Mesendoderm (in vitro differentiated cells): ENCODE measurements around the gene SYTL3.

Experiments used
- DNase-seq: peaks from one replicate; pipeline ENCODE4 v3.0.0; 2013
- H2AK5ac ChIP-seq: 2 replicates; pipeline ENCODE4 v1.6.1; 2013; ENCODE audit warnings: low read length, inconsistent platforms
- H2BK120ac ChIP-seq: 2 replicates; pipeline ENCODE4 v1.6.1; 2013; ENCODE audit warnings: low read depth, mild to moderate bottlenecking, low read length, moderate library complexity, mixed read lengths
- H2BK15ac ChIP-seq: replicated peaks from 2 replicates; pipeline ENCODE4 v1.6.1; 2013; ENCODE audit warnings: low read depth, mild to moderate bottlenecking, moderate library complexity
- H2BK5ac ChIP-seq: 2 replicates; pipeline ENCODE4 v1.6.1; 2013; ENCODE audit warnings: low read length, inconsistent platforms
- H3K18ac ChIP-seq: 2 replicates; pipeline ENCODE4 v1.6.1; 2013; ENCODE audit warnings: mild to moderate bottlenecking, low read length, mixed read lengths
- H3K23ac ChIP-seq: one replicate; pipeline ENCODE4 v1.6.1; 2013; ENCODE audit warnings: low read length
- H3K27ac ChIP-seq: 2 replicates; pipeline ENCODE4 v1.5.1; 2013; ENCODE audit warnings: low read depth, mild to moderate bottlenecking, inconsistent platforms, low read length, moderate library complexity
- H3K27me3 ChIP-seq: 2 replicates; pipeline ENCODE4 v1.6.1; 2013; ENCODE audit warnings: low read length, control low read depth, mild to moderate bottlenecking, inconsistent platforms; ENCODE audit not compliant: insufficient read depth, poor library complexity
- H3K36me3 ChIP-seq: 2 replicates; pipeline ENCODE4 v1.6.1; 2013; ENCODE audit warnings: low read length, inconsistent platforms; ENCODE audit not compliant: control insufficient read depth, insufficient read depth
- H3K4ac ChIP-seq: one replicate; pipeline ENCODE4 v1.6.1; 2013; ENCODE audit warnings: low read depth, mild to moderate bottlenecking, low read length, moderate library complexity
- H3K4me1 ChIP-seq: 2 replicates; pipeline ENCODE4 v1.6.1; 2013; ENCODE audit warnings: low read depth, low read length, inconsistent platforms; ENCODE audit not compliant: control insufficient read depth
- H3K4me2 ChIP-seq: 2 replicates; pipeline ENCODE4 v1.6.1; 2013; ENCODE audit warnings: low read length
- H3K4me3 ChIP-seq: 2 replicates; pipeline ENCODE4 v1.5.1; 2013; ENCODE audit warnings: mild to moderate bottlenecking, low read length
- H3K56ac ChIP-seq: one replicate; pipeline ENCODE4 v1.6.1; 2013; ENCODE audit warnings: low read length
- H3K79me1 ChIP-seq: 2 replicates; pipeline ENCODE4 v1.6.1; 2013; ENCODE audit warnings: low read length, inconsistent platforms
- H3K79me2 ChIP-seq: 2 replicates; pipeline ENCODE4 v1.6.1; 2013; ENCODE audit warnings: mild to moderate bottlenecking, low read length; ENCODE audit not compliant: control insufficient read depth, insufficient read depth
- H3K9ac ChIP-seq: 2 replicates; pipeline ENCODE4 v1.6.1; 2013; ENCODE audit warnings: low read length, inconsistent platforms
- H4K5ac ChIP-seq: one replicate; pipeline ENCODE4 v1.6.1; 2013; ENCODE audit warnings: low read length
- H4K8ac ChIP-seq: one replicate; pipeline ENCODE4 v1.6.1; 2013; ENCODE audit warnings: low read depth, mild to moderate bottlenecking, control low read depth, low read length, moderate library complexity
- WGBS: extraction: QIAGEN DNeasy Blood & Tissue Kit; methylation state at CpG from one replicate; pipeline ENCODE4 v1.1.7; 2013; ENCODE audit warnings: low lambda C conversion rate, missing lambda C conversion rate; ENCODE audit not compliant: insufficient coverage; ENCODE audit errors: extremely low coverage; 5-methylcytosine and 5-hydroxymethylcytosine counted together

The SYTL3 gene

DNA sequence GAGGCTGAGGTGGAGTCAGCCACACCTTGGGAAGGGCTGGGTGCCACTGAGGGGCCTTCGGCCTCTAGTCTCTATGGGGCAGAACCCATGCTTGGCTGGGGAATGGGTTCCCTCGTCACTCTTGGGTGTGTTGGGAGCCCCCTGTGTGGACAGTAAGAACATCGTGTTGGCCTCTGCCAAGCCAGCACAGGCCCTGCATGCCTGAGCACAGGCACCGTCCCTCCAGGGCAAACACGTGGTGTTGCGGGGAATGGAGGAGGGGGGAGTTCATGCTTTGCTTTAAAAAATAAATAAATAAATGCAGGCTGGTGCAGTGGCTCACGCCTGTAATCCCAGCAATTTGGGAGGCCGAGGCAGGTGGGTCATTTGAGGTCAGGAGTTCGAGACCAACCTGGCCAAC is 106.3 kb downstream of the SYTL3 start:
- no peak overlapping the region for H3K27ac ChIP-seq
- H3K4ac ChIP-seq: no peak overlapping the region
- peaks cover 4% of the 10 kb centered on the region for H3K4me1 ChIP-seq
- H3K4me2 ChIP-seq: no peak overlapping the region
- no peak overlapping the region for H2BK120ac ChIP-seq
- H2AK5ac ChIP-seq: no peak overlapping the region
- H2BK15ac ChIP-seq: no peak overlapping the region
- no peak overlapping the region for H4K5ac ChIP-seq
- H2BK5ac ChIP-seq: no peak overlapping the region
- H3K9ac ChIP-seq: no peak overlapping the region
- H3K18ac ChIP-seq: no peak overlapping the region
- no peaks in the 10 kb centered on the region for H3K36me3 ChIP-seq
- H3K56ac ChIP-seq: no peak overlapping the region
- WGBS: no CpG with 5 or more reads among the region's 9 CpGs
- H4K8ac ChIP-seq: no peak overlapping the region
- no peaks in the 10 kb centered on the region for H3K79me2 ChIP-seq
- H3K23ac ChIP-seq: no peak overlapping the region
- DNase-seq: no peak
- H3K27me3 ChIP-seq: no peaks in the 10 kb centered on the region
- no peak overlapping the region for H3K4me3 ChIP-seq
- H3K79me1 ChIP-seq: no peaks in the 10 kb centered on the region

DNA sequence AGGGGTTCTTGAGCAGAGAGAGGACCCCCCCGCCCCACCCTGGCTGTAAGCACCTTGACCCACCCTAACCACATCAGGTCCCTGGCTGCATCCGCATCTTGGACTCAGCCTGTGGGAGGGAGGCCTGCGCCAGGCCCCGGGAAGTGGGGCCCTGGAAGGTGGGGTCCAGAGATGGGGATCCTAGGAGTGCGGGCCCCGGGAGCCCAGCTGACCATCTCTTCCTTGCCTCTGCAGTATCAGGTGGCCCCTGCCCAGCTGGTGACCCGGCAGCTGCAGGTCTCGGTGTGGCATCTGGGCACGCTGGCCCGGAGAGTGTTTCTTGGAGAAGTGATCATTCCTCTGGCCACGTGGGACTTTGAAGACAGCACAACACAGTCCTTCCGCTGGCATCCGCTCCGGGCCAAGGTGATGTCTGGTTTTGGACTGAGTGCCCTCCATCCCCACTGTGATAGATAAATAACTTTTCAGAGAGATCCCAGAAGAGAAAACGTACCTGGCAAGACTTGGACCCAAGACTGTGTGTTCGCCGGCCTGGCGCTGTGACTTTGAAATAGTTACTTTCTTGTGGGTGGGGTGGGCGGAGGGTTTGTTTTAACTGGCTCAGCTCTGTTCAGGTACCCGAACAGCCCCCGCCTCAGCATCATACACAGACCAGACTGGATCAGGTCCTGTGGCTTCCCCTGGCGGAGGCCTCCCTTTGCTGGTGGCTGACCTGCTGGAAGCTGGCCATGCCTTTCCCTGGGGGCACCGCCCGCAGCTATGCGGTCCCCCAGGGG is 107.3 kb downstream of the SYTL3 start:
- Histone ChIP-seq H3K4me1 (peaks cover 4% of the 10 kb centered on the region), H3K27ac (peak overlapping the region; percentile 11), H3K79me2 (no peaks in the 10 kb centered on the region), H2BK15ac (no peak overlapping the region), H2AK5ac (no peak overlapping the region), H4K8ac (no peak overlapping the region), H3K56ac (no peak overlapping the region), H3K23ac (no peak overlapping the region), H3K36me3 (no peaks in the 10 kb centered on the region), H2BK120ac (no peak overlapping the region), H4K5ac (no peak overlapping the region), H3K27me3 (no peaks in the 10 kb centered on the region), H3K4ac (no peak overlapping the region), H3K4me2 (no peak overlapping the region), H2BK5ac (no peak overlapping the region), H3K79me1 (no peaks in the 10 kb centered on the region), H3K18ac (peak overlapping the region; percentile 28), H3K4me3 (no peak overlapping the region), H3K9ac (no peak overlapping the region)
- DNase-seq: no peak
- WGBS: no CpG with 5 or more reads among the region's 25 CpGs

DNA sequence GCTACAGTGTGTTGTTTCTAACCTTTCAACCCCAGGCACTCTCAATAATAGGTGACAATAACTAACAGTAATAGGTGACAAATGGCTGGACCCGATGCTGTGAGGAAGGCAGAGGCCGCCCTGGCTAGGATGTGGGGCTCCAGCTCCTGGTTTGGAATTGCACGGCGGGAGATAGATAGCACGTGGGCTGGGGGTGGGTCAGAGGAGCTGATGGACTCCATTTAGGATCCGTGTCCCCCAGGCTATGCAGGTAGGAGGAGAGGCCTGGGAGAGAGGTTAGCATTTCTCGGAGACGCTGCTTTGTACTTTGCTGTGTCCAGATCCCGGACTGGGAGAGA is 107.9 kb downstream of the SYTL3 start:
- H3K4me1 ChIP-seq: peaks cover 4% of the 10 kb centered on the region
- H3K79me2 ChIP-seq: no peaks in the 10 kb centered on the region
- H3K36me3 ChIP-seq: no peaks in the 10 kb centered on the region
- H3K27ac ChIP-seq: no peak overlapping the region
- no peak overlapping the region for H4K8ac ChIP-seq
- no peak overlapping the region for H3K18ac ChIP-seq
- no peak overlapping the region for H3K4me3 ChIP-seq
- no peak overlapping the region for H3K23ac ChIP-seq
- no peak overlapping the region for H2BK5ac ChIP-seq
- no peaks in the 10 kb centered on the region for H3K27me3 ChIP-seq
- no peak overlapping the region for H3K4me2 ChIP-seq
- H3K4ac ChIP-seq: no peak overlapping the region
- peak; percentile 33 for DNase-seq
- no CpG with 5 or more reads among the region's 9 CpGs for WGBS
- no peaks in the 10 kb centered on the region for H3K79me1 ChIP-seq
- H2AK5ac ChIP-seq: no peak overlapping the region
- H4K5ac ChIP-seq: no peak overlapping the region
- no peak overlapping the region for H3K56ac ChIP-seq
- H2BK120ac ChIP-seq: no peak overlapping the region
- H2BK15ac ChIP-seq: no peak overlapping the region
- no peak overlapping the region for H3K9ac ChIP-seq

DNA sequence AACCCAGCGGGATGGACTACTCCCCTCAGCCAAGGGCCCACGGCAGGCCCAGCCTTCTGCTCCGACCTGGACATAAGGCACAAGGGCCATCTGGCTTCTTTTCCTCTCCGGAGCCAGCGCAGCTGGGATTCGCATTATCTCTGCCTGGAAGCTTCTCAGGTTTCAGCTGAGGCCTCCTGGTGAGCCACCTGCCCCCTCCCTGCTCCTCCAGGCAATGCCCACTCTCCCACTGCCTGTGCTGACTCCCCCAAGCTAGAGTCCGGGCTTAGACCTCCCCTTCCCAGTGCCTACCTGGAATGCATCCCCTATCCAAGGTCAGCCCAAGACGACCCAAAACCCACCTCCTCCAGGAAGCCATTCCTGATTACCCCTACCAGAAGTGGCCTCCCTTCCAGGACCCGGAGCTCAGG is 108.6 kb downstream of the SYTL3 start:
- H3K23ac ChIP-seq: no peak overlapping the region
- peaks cover 4% of the 10 kb centered on the region for H3K4me1 ChIP-seq
- H3K4me3 ChIP-seq: no peak overlapping the region
- no peak overlapping the region for H3K27ac ChIP-seq
- WGBS: no CpG with 5 or more reads among the region's 9 CpGs
- no peak overlapping the region for H2AK5ac ChIP-seq
- H4K8ac ChIP-seq: no peak overlapping the region
- H3K4me2 ChIP-seq: no peak overlapping the region
- no peak overlapping the region for H2BK5ac ChIP-seq
- no peaks in the 10 kb centered on the region for H3K27me3 ChIP-seq
- H3K9ac ChIP-seq: no peak overlapping the region
- DNase-seq: peak; percentile 73
- H3K4ac ChIP-seq: no peak overlapping the region
- H2BK15ac ChIP-seq: no peak overlapping the region
- no peak overlapping the region for H3K18ac ChIP-seq
- no peaks in the 10 kb centered on the region for H3K36me3 ChIP-seq
- no peaks in the 10 kb centered on the region for H3K79me1 ChIP-seq
- H3K79me2 ChIP-seq: no peaks in the 10 kb centered on the region
- H3K56ac ChIP-seq: no peak overlapping the region
- H2BK120ac ChIP-seq: no peak overlapping the region
- no peak overlapping the region for H4K5ac ChIP-seq

DNA sequence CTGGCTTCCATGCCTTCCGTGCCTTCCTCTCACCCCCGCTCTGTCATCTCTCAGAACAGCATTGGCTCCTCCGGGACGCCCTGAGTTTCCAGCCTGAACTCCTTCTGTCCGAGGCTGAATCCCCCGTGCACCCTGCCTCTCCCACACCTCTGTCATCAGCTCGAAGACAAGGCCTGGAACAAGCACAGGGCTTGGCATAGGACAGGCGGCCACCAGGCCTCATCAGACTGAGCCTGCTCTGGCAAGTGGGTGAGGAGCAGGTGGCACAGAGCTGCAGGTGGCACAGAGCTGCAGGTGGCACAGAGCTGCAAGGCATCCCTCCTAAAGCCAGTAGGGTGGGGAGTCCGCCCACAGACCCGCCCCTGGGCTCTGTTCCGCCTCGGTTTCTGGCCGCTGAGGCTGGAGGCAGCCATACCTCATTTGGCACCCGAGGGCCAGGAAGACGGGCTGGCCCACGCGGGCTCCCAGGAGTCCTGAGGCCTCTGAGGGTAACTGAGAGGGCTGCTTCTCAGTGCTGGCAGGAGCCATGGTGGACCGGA is 109.2 kb downstream of the SYTL3 start:
- DNase-seq: no peak
- no CpG with 5 or more reads among the region's 18 CpGs for WGBS

More for the DNA sequence above, 109.2 kb downstream of the SYTL3 start:
- H3K9ac ChIP-seq: no peak overlapping the region
- H3K27ac ChIP-seq: no peak overlapping the region
- no peaks in the 10 kb centered on the region for H3K36me3 ChIP-seq
- no peak overlapping the region for H3K56ac ChIP-seq
- no peak overlapping the region for H2BK120ac ChIP-seq
- H4K5ac ChIP-seq: no peak overlapping the region
- H3K23ac ChIP-seq: no peak overlapping the region
- no peak overlapping the region for H3K4me3 ChIP-seq
- no peak overlapping the region for H4K8ac ChIP-seq
- no peak overlapping the region for H2BK15ac ChIP-seq
- no peak overlapping the region for H3K4ac ChIP-seq
- no peaks in the 10 kb centered on the region for H3K79me2 ChIP-seq
- H3K79me1 ChIP-seq: no peaks in the 10 kb centered on the region
- no peak overlapping the region for H2AK5ac ChIP-seq
- H3K4me1 ChIP-seq: peaks cover 4% of the 10 kb centered on the region
- H3K4me2 ChIP-seq: no peak overlapping the region
- H2BK5ac ChIP-seq: no peak overlapping the region
- no peaks in the 10 kb centered on the region for H3K27me3 ChIP-seq
- no peak overlapping the region for H3K18ac ChIP-seq
